GM12801 (cell line): ENCODE data around the gene RNF34.

Source experiments
- CTCF ChIP-seq: IDR thresholded peaks from one replicate; pipeline ENCODE4 v1.5.1; 2011; ENCODE audit warnings: control low read depth; ENCODE audit not compliant: insufficient read length; ENCODE audit errors: extremely low read depth

The RNF34 gene

GRCh38 chr12:121423253-121423652 lies 23.3 kb downstream of the RNF34 start:
- TF ChIP-seq CTCF = no peak

- TF ChIP-seq CTCF = no peak
Measured at GRCh38 chr12:121423682-121424623, 24.0 kb downstream of the RNF34 start.

- no peak for TF ChIP-seq CTCF
Measured at GRCh38 chr12:121424624-121424975, 24.7 kb downstream of the RNF34 start.

GRCh38 chr12:121427556-121428050 lies 27.7 kb downstream of the RNF34 start:
- no peak for TF ChIP-seq CTCF

GRCh38 chr12:121428883-121429282 lies 29.0 kb downstream of the RNF34 start:
- no peak for TF ChIP-seq CTCF

- no peak for TF ChIP-seq CTCF
Measured at GRCh38 chr12:121430833-121431415, 31.0 kb downstream of the RNF34 start.

- TF ChIP-seq CTCF = no peak
Measured at GRCh38 chr12:121432740-121433480, 33.0 kb downstream of the RNF34 start.
